SH-SY5Y (cell line): ENCODE results near the gene ERICH3.

ENCODE experiments used
- GATA2 ChIP-seq: IDR thresholded peaks from 2 replicates; pipeline ENCODE4 v1.6.1; 2011; ENCODE audit warnings: mild to moderate bottlenecking, low read depth, low read length
- GATA3 ChIP-seq: IDR thresholded peaks from 2 replicates; pipeline ENCODE4 v1.6.1; 2011; ENCODE audit warnings: low read depth, mild to moderate bottlenecking, low read length, moderate library complexity

DNA sequence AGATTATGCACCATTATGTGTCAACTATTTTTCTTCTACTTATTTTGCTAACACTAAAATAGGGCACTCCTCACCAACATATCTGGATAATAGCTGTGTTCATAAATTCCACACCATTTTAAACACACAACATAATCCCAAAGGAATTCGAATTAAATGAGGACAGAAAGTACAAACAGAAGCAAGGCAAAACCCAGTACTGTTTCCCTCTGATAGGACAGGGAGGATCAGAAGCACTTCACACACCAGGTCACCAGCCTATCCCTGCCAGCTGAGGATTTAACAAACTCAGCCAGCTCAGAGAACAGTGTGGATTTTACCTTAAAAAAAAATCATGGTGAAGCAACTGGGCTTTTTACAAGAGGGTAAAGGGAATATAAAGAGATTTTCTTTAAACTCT, 39.3 kb upstream of the ERICH3 start:
- TF ChIP-seq GATA2 (no peak), GATA3 (no peak)
